Measurements from ENCODE around the gene TRIM68. TPM values are rescaled to one million over a fixed set of nuclear protein-coding genes. Genes with fewer than 3 reads are reported as not detected.

The TRIM68 gene
- total and polyA plus RNA-seq, 2 experiments from 2014 or later = 5.9 to 16.1 TPM

- no peak overlapping the region for H3K4me3 ChIP-seq
- H3K36me3 ChIP-seq (replicated peaks; ENCODE audit: insufficient read depth, low read depth) = no peaks in the 10 kb centered on the region
- peak; percentile 32 for DNase-seq (ENCODE audit: low spot score)
- WGBS (ENCODE audit: low lambda C conversion rate, missing lambda C conversion rate) = 74% methylated on average over 9 of the region's 9 CpGs
- no peak for TF ChIP-seq EZH2phosphoT487 (IDR thresholded peaks at IDR 0.05; ENCODE audit: low read depth, severe bottlenecking, unreplicated experiment)
- TF ChIP-seq CTCF (IDR thresholded peaks at IDR 0.05; ENCODE audit: poor library complexity) = no peak
- TF ChIP-seq EZH2 (IDR thresholded peaks at IDR 0.05; ENCODE audit: borderline replicate concordance) = no peak
- no peaks in the 10 kb centered on the region for H3K4me1 ChIP-seq (ENCODE audit: insufficient read depth)
- no peaks in the 10 kb centered on the region for H3K79me2 ChIP-seq
- peak overlapping the region; percentile 57 for H3K27ac ChIP-seq
- H3K9me3 ChIP-seq (ENCODE audit: low read depth) = no peaks in the 10 kb centered on the region
- H3K9me2 ChIP-seq (replicated peaks; ENCODE audit: insufficient read depth) = no peaks in the 10 kb centered on the region
- H4K20me1 ChIP-seq (ENCODE audit: insufficient read depth, poor library complexity, severe bottlenecking) = no peaks in the 10 kb centered on the region
- no peaks in the 10 kb centered on the region for H3K27me3 ChIP-seq
- no peak overlapping the region for H3K4me2 ChIP-seq
- H2AFZ ChIP-seq = no peak overlapping the region
Observed at GRCh38 chr11:4619514-4619913, 11.5 kb upstream of the TRIM68 start.

- no peaks in the 10 kb centered on the region for H3K27me3 ChIP-seq
- H3K4me2 ChIP-seq = no peak overlapping the region
- H3K79me2 ChIP-seq = no peaks in the 10 kb centered on the region
- H3K9me3 ChIP-seq (ENCODE audit: low read depth) = no peaks in the 10 kb centered on the region
- no peaks in the 10 kb centered on the region for H3K9me2 ChIP-seq (replicated peaks; ENCODE audit: insufficient read depth)
- H3K36me3 ChIP-seq (replicated peaks; ENCODE audit: insufficient read depth, low read depth) = no peaks in the 10 kb centered on the region
- no peak overlapping the region for H3K4me3 ChIP-seq
- no peak overlapping the region for H2AFZ ChIP-seq
- H4K20me1 ChIP-seq (ENCODE audit: insufficient read depth, poor library complexity, severe bottlenecking) = no peaks in the 10 kb centered on the region
- TF ChIP-seq CTCF (IDR thresholded peaks at IDR 0.05; ENCODE audit: poor library complexity) (no peak), EZH2phosphoT487 (IDR thresholded peaks at IDR 0.05; ENCODE audit: low read depth, severe bottlenecking, unreplicated experiment) (no peak), EZH2 (IDR thresholded peaks at IDR 0.05; ENCODE audit: borderline replicate concordance) (no peak)
- DNase-seq (ENCODE audit: low spot score) = no peak
- no peak overlapping the region for H3K27ac ChIP-seq
- no peaks in the 10 kb centered on the region for H3K4me1 ChIP-seq (ENCODE audit: insufficient read depth)
Observed at GRCh38 chr11:4615856-4616444, 7.9 kb upstream of the TRIM68 start.

DNA sequence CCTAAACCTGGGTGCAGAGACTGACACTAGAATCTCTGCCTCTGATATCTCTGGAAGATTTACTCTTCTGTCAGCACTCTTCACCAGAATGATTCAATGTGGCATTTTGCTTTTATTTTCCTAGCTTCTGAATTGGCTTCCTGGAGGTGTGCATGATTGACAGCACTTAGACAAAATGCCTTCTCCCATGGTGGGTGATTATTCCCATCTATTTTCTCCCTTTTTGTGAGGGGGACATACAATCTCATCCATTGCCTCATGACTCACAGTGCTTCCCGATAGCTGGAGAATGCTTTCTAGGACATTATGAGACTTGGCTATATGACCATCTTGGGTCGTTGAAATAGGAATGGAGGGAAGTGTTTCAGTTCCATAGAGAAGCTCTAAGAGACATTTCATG, 4.0 kb upstream of the TRIM68 start:
- Histone ChIP-seq H3K79me2 (peaks cover 3% of the 10 kb centered on the region), H3K36me3 (replicated peaks; ENCODE audit: insufficient read depth, low read depth) (no peaks in the 10 kb centered on the region), H4K20me1 (ENCODE audit: insufficient read depth, poor library complexity, severe bottlenecking) (no peaks in the 10 kb centered on the region), H3K4me1 (ENCODE audit: insufficient read depth) (peaks cover 2% of the 10 kb centered on the region), H3K4me2 (no peak overlapping the region), H3K27me3 (no peaks in the 10 kb centered on the region), H3K9me3 (ENCODE audit: low read depth) (no peaks in the 10 kb centered on the region), H3K4me3 (no peak overlapping the region), H3K9me2 (replicated peaks; ENCODE audit: insufficient read depth) (no peaks in the 10 kb centered on the region), H2AFZ (no peak overlapping the region), H3K27ac (no peak overlapping the region)
- no peak for TF ChIP-seq EZH2 (IDR thresholded peaks at IDR 0.05; ENCODE audit: borderline replicate concordance)
- DNase-seq (ENCODE audit: low spot score) = no peak
- 82% methylated on average over 2 of the region's 2 CpGs for WGBS (ENCODE audit: low lambda C conversion rate, missing lambda C conversion rate)

DNA sequence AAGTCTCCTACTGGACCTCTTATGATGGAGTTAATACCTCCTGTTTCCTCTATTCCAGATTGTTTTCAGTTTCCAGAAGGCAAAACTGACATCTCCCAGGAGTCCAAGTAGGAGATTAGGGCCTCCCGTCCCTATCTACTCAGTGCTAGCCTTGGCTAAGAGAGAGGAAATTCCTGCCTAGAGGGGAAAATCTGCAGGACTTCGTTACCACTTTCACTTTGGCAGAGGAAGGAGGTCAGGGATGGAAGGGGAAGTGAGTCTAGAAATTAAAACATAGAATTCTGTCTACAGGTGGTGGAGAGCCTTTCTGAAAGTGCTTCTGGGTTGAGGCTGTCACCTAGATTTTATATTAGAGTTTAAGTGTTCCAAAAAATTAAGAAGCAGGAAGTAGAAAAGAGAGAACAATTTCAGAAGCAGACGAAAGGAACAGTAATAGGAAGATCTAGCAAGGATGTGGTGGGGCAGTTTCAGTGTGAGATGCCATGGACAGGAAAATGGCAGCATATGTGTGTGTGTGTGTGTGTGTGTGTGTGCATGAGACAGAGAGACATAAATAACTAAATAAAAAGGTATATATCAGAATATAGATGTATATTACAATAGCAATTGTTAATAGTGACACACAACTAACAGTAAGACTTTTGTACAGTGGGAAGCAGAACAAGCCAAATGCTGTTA, 2.4 kb upstream of the TRIM68 start:
- no peak overlapping the region for H3K4me2 ChIP-seq
- DNase-seq (ENCODE audit: low spot score) = no peak

More for the DNA sequence above, 2.4 kb upstream of the TRIM68 start:
- H3K79me2 ChIP-seq = peaks cover 16% of the 10 kb centered on the region
- 69% methylated on average over 3 of the region's 3 CpGs for WGBS (ENCODE audit: low lambda C conversion rate, missing lambda C conversion rate)
- H3K9me2 ChIP-seq (replicated peaks; ENCODE audit: insufficient read depth) = no peaks in the 10 kb centered on the region
- H4K20me1 ChIP-seq (ENCODE audit: insufficient read depth, poor library complexity, severe bottlenecking) = no peaks in the 10 kb centered on the region
- H3K9me3 ChIP-seq (ENCODE audit: low read depth) = no peaks in the 10 kb centered on the region
- no peak overlapping the region for H3K4me3 ChIP-seq
- H3K27ac ChIP-seq = no peak overlapping the region
- no peak for TF ChIP-seq CTCF (IDR thresholded peaks at IDR 0.05; ENCODE audit: poor library complexity)
- no peak for TF ChIP-seq EZH2phosphoT487 (IDR thresholded peaks at IDR 0.05; ENCODE audit: low read depth, severe bottlenecking, unreplicated experiment)
- TF ChIP-seq EZH2 (IDR thresholded peaks at IDR 0.05; ENCODE audit: borderline replicate concordance) = no peak
- no peaks in the 10 kb centered on the region for H3K27me3 ChIP-seq
- peaks cover 13% of the 10 kb centered on the region for H3K4me1 ChIP-seq (ENCODE audit: insufficient read depth)
- H2AFZ ChIP-seq = peak overlapping the region; percentile 16
- H3K36me3 ChIP-seq (replicated peaks; ENCODE audit: insufficient read depth, low read depth) = no peaks in the 10 kb centered on the region

Measured in hepatocyte (in vitro differentiated cells).